ENCODE measurements around the gene TTC9B. TPM values are rescaled to one million over a fixed set of nuclear protein-coding genes. Genes with fewer than 3 reads are reported as not detected.

Gene TTC9B
- not detected for total RNA-seq

DNA sequence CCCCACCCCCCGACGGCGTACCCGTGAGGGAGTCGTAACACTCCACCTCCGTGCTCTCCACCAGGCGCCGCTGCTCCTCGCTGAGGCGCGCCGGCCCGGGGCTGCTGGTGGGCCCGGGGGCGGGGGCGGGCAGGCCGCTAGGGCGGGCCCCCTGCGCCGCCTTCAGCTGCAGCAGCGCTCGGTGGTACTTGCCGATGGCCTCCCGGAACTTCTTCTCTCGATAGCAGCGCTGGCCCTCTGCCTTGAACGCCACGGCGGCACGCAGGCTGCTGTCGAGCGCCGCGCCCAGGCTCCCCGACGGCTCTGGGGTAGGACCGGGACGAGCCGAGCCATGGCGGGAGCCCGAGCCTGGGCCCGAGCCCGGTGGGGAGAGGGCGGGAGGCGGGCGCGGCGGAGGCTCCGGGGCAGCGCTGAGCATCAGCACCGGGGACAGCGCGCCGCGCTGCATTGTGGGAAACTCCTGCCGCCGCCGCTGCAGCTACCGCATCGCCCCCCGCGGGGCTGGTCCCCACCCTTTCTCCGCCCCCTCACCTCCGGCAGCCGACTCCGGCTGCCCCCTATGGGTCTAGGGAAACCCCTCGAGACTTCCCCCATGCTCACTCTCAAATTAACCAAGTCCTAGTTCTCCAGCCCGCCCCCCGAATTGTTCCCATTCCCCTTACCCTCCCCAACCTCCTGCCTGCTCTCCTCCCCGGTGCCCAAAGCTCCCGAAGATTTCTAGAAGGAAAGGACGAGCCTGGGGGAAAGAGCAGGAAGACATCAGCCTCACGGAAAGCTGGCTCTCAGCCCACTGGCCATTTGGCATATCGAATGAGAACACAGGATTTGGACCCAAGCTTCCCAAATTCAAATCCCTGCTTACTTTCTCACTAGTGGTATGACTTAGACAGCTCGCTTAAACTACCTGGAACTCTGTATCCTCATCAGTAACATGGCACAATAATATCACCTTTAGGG is at the start of gene TTC9B:
TTC9B (minus strand) TSS at position 451 of the 957 bp plus-strand sequence; CDS start at position 448, 3 bp downstream.
- no peak within 1 kb of the TSS for H3K4me3 ChIP-seq (ENCODE audit: low read depth, poor library complexity, severe bottlenecking)
- no peak for TF ChIP-seq POLR2A (IDR thresholded peaks at IDR 0.05)
- TF ChIP-seq, protein P1, sequence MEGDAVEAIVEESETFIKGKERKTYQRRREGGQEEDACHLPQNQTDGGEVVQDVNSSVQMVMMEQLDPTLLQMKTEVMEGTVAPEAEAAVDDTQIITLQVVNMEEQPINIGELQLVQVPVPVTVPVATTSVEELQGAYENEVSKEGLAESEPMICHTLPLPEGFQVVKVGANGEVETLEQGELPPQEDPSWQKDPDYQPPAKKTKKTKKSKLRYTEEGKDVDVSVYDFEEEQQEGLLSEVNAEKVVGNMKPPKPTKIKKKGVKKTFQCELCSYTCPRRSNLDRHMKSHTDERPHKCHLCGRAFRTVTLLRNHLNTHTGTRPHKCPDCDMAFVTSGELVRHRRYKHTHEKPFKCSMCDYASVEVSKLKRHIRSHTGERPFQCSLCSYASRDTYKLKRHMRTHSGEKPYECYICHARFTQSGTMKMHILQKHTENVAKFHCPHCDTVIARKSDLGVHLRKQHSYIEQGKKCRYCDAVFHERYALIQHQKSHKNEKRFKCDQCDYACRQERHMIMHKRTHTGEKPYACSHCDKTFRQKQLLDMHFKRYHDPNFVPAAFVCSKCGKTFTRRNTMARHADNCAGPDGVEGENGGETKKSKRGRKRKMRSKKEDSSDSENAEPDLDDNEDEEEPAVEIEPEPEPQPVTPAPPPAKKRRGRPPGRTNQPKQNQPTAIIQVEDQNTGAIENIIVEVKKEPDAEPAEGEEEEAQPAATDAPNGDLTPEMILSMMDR (IDR thresholded peaks at IDR 0.05): no peak
- 5 to 7% methylated on average over 28 to 62 of the region's 75 CpGs for WGBS, 2 donors
- DNase-seq (ENCODE audit: low spot score in 2 of 2): no peak
- intact Hi-C loops (cut with DNase I; ENCODE audit: low total_unique reads): loop anchor here (5.0 kb wide), 1 partner anchor 1546 kb away; no protein-coding TSS in a partner anchor

DNA sequence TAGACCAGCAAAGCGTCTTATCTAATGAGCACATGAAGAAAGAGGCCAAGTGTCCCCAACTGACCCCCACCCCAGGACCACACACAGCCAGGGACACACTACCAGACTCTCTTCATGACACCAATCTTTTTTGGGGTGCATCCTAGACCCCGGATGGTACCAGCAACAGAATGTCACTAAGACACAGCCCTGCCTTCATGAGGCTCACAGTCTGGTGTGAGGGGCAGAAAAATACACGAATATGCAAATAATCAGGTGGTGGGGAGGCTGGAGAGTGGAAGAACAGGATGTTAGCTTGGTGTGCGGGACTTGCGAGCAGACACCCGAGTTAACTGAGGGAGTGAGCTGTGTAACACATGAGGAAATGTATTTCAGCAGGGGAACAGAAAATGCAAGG is 49.4 kb upstream of the TTC9B start:
- WGBS, 2 donors: 80 to 84% methylated on average over 6 of the region's 6 CpGs
- no peak for DNase-seq (ENCODE audit: low spot score in 2 of 2)
- intact Hi-C loops (cut with DNase I; ENCODE audit: low total_unique reads): no loop called here
- H3K4me3 ChIP-seq (ENCODE audit: low read depth, poor library complexity, severe bottlenecking): no peak overlapping the region
- TF ChIP-seq, protein P1 (IDR thresholded peaks at IDR 0.05): no peak
- TF ChIP-seq POLR2A (IDR thresholded peaks at IDR 0.05): no peak

DNA sequence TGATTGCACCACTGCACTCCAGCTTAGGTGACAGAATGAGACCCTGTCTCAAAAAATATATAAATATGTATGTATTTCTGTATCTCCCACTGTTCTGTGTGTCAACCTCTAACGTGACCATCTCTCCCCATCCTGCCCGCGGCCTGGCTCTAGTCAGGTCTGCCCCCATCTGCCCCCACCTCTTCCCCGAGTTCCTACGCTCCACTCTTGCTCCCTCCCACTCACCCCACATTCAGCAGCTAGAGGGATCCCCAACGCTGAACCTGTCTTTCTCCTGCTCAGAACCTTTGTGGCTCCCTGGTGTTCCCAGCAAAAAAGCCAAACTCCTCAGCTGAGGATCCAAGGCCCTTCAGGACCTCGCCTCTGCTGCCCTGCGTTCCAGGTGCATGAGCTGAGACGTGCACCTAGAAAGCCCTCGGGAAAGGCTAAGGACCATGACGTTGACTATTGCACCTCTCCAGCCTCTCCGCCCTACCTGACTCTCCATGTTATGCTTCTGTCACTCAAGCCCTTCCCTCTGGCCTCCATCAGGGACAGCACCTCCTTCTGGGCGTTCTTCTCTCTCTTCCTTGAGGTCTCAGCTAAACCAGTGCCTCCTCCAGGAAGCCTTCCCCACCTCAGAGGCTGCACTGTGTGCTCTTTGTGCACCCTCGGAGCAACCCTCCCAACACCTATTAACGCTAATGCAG is 48.9 kb upstream of the TTC9B start:
- intact Hi-C loops (cut with DNase I; ENCODE audit: low total_unique reads): no loop called here
- DNase-seq (ENCODE audit: low spot score in 2 of 2): no peak
- no peak for TF ChIP-seq POLR2A (IDR thresholded peaks at IDR 0.05)
- TF ChIP-seq, protein P1 (IDR thresholded peaks at IDR 0.05): no peak
- H3K4me3 ChIP-seq (ENCODE audit: low read depth, poor library complexity, severe bottlenecking): no peak overlapping the region
- WGBS, 2 donors: 83% methylated on average over 15 of the region's 15 CpGs

DNA sequence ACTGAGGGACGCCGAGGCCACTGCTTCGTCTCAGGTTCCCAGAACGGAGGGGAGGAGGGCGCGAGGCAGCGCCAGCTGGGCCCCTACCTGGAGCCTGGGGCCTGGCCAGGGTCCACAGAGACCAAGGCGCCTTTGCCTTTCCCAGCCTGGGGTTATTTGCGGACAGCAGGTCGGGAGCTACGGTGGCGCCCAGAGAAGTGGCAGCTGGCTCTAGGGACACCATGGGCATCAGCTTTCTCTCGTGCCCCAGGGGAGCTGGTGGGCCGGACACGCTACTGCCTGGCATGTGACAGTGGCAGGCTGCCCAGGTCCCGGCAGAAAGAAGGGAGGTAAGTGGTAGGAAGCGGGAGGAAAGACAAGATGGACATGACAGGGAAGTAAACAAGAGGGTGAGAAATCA is 47.9 kb upstream of the TTC9B start:
- WGBS, 2 donors: 63 to 71% methylated on average over 17 of the region's 17 CpGs

DNA sequence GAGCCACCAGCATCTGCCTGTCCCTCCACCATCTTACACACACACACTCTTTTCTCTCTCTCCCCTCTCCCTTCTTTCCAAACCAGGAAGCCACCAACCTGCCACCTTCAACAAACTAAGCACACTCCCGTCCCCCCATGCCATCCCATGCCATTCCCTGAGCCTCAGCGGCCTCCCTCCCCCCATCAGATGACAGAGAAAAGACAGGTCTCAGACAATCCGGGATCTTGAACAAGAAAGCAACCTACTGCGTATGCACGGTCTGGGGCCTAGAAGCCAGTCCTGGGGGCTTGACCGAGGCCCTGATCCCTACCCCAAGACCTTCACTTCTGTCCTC is 47.5 kb upstream of the TTC9B start:
- TF ChIP-seq POLR2A (IDR thresholded peaks at IDR 0.05): no peak
- TF ChIP-seq, protein P1 (IDR thresholded peaks at IDR 0.05): no peak
- intact Hi-C loops (cut with DNase I; ENCODE audit: low total_unique reads): no loop called here
- no peak overlapping the region for H3K4me3 ChIP-seq (ENCODE audit: low read depth, poor library complexity, severe bottlenecking)
- 92 to 93% methylated on average over 6 of the region's 6 CpGs for WGBS, 2 donors
- no peak for DNase-seq (ENCODE audit: low spot score in 2 of 2)

More for the DNA sequence above, 47.9 kb upstream of the TTC9B start:
- H3K4me3 ChIP-seq (ENCODE audit: low read depth, poor library complexity, severe bottlenecking): no peak overlapping the region
- intact Hi-C loops (cut with DNase I; ENCODE audit: low total_unique reads): no loop called here
- DNase-seq (ENCODE audit: low spot score in 2 of 2): no peak
- no peak for TF ChIP-seq POLR2A (IDR thresholded peaks at IDR 0.05)
- TF ChIP-seq, protein P1 (IDR thresholded peaks at IDR 0.05): no peak
